ENCODE measurements around the gene TMEM170A.
"Not testable (repeated sequence)": the region's sequence is repeated elsewhere in the genome, so short reads cannot be mapped to it uniquely, and the experiment has no call there.

Gene TMEM170A

GRCh38 chr16:75479421-75479990, 15.0 kb upstream of the TMEM170A start:
- no peak for DNase-seq

GRCh38 chr16:75478480-75479345, 14.2 kb upstream of the TMEM170A start:
- DNase-seq, result no peak

GRCh38 chr16:75477680-75478473, 13.4 kb upstream of the TMEM170A start:
- DNase-seq, result no peak

GRCh38 chr16:75476817-75477216, 12.3 kb upstream of the TMEM170A start:
- DNase-seq, result no peak

- DNase-seq, result no peak
These were observed 10.9 kb upstream of the TMEM170A start for GRCh38 chr16:75475420-75475847.

- no peak for DNase-seq
These were observed 8.7 kb upstream of the TMEM170A start for GRCh38 chr16:75472908-75473877.

GRCh38 chr16:75471723-75472633, 7.5 kb upstream of the TMEM170A start:
- DNase-seq, result no peak

- no peak for DNase-seq
These were observed 2.3 kb upstream of the TMEM170A start for GRCh38 chr16:75466760-75467159.

GRCh38 chr16:75463389-75464121, 934 bp downstream of the TMEM170A start:
- DNase-seq, result not testable (repeated sequence)

- DNase-seq, result no peak
These were observed 1.7 kb downstream of the TMEM170A start for GRCh38 chr16:75462806-75463205.

- no peak for DNase-seq
These were observed 2.9 kb downstream of the TMEM170A start for GRCh38 chr16:75461575-75461974.

GRCh38 chr16:75460446-75460845, 4.0 kb downstream of the TMEM170A start:
- no peak for DNase-seq

- no peak for DNase-seq
These were observed 4.8 kb downstream of the TMEM170A start for GRCh38 chr16:75459691-75460090.

- no peak for DNase-seq
These were observed 6.0 kb downstream of the TMEM170A start for GRCh38 chr16:75458439-75458838.

GRCh38 chr16:75458029-75458428, 6.5 kb downstream of the TMEM170A start:
- DNase-seq, result no peak

GRCh38 chr16:75457485-75458021, 6.9 kb downstream of the TMEM170A start:
- DNase-seq, result no peak

- DNase-seq, result no peak
These were observed 7.5 kb downstream of the TMEM170A start for GRCh38 chr16:75456971-75457370.

GRCh38 chr16:75456486-75456885, 8.0 kb downstream of the TMEM170A start:
- DNase-seq, result not testable (repeated sequence)

GRCh38 chr16:75455677-75456076, 8.8 kb downstream of the TMEM170A start:
- DNase-seq, result no peak

Data from cortex of kidney (tissue), 1 donor.